ENCODE results near the gene GJA5. TPM values are rescaled to one million over a fixed set of nuclear protein-coding genes. Genes with fewer than 3 reads are reported as not detected.

The GJA5 gene
- total and polyA plus RNA-seq, 2 experiments from 2014 or later = 0.24 to 1.7 TPM

DNA sequence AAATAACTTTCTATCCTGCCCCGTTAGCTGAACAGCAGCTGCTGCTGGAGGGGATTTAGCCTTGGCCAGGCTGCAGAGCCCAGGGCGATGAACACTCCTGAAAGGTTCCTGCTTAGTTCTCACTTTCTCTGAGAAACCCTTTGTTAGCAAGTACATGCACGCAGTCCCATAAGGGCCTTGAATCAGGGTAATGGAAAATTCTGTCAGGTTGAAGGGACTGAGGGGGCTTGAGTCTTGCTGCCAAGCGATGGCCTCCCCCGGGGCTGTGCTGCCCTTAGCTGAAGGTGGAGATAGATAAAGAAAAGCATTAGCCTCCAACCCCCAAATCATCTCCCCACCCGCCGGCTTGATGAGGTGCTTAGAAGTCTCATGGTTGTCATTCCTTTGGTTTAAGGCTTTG lies 7.9 kb downstream of the GJA5 start (continued):
- TF ChIP-seq, protein P1, sequence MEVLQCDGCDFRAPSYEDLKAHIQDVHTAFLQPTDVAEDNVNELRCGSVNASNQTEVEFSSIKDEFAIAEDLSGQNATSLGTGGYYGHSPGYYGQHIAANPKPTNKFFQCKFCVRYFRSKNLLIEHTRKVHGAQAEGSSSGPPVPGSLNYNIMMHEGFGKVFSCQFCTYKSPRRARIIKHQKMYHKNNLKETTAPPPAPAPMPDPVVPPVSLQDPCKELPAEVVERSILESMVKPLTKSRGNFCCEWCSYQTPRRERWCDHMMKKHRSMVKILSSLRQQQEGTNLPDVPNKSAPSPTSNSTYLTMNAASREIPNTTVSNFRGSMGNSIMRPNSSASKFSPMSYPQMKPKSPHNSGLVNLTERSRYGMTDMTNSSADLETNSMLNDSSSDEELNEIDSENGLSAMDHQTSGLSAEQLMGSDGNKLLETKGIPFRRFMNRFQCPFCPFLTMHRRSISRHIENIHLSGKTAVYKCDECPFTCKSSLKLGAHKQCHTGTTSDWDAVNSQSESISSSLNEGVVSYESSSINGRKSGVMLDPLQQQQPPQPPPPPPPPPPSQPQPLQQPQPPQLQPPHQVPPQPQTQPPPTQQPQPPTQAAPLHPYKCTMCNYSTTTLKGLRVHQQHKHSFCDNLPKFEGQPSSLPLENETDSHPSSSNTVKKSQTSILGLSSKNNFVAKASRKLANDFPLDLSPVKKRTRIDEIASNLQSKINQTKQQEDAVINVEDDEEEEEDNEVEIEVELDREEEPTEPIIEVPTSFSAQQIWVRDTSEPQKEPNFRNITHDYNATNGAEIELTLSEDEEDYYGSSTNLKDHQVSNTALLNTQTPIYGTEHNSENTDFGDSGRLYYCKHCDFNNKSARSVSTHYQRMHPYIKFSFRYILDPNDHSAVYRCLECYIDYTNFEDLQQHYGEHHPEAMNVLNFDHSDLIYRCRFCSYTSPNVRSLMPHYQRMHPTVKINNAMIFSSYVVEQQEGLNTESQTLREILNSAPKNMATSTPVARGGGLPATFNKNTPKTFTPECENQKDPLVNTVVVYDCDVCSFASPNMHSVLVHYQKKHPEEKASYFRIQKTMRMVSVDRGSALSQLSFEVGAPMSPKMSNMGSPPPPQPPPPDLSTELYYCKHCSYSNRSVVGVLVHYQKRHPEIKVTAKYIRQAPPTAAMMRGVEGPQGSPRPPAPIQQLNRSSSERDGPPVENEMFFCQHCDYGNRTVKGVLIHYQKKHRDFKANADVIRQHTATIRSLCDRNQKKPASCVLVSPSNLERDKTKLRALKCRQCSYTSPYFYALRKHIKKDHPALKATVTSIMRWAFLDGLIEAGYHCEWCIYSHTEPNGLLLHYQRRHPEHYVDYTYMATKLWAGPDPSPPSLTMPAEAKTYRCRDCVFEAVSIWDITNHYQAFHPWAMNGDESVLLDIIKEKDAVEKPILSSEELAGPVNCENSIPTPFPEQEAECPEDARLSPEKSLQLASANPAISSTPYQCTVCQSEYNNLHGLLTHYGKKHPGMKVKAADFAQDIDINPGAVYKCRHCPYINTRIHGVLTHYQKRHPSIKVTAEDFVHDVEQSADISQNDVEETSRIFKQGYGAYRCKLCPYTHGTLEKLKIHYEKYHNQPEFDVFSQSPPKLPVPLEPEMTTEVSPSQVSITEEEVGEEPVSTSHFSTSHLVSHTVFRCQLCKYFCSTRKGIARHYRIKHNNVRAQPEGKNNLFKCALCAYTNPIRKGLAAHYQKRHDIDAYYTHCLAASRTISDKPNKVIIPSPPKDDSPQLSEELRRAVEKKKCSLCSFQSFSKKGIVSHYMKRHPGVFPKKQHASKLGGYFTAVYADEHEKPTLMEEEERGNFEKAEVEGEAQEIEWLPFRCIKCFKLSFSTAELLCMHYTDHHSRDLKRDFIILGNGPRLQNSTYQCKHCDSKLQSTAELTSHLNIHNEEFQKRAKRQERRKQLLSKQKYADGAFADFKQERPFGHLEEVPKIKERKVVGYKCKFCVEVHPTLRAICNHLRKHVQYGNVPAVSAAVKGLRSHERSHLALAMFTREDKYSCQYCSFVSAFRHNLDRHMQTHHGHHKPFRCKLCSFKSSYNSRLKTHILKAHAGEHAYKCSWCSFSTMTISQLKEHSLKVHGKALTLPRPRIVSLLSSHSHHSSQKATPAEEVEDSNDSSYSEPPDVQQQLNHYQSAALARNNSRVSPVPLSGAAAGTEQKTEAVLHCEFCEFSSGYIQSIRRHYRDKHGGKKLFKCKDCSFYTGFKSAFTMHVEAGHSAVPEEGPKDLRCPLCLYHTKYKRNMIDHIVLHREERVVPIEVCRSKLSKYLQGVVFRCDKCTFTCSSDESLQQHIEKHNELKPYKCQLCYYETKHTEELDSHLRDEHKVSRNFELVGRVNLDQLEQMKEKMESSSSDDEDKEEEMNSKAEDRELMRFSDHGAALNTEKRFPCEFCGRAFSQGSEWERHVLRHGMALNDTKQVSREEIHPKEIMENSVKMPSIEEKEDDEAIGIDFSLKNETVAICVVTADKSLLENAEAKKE (CRISPR knock-in tag; IDR thresholded peaks at IDR 0.05) = no peak
- no peak for TF ChIP-seq POLR2AphosphoS5 (IDR thresholded peaks at IDR 0.05; ENCODE audit: low read depth)

DNA sequence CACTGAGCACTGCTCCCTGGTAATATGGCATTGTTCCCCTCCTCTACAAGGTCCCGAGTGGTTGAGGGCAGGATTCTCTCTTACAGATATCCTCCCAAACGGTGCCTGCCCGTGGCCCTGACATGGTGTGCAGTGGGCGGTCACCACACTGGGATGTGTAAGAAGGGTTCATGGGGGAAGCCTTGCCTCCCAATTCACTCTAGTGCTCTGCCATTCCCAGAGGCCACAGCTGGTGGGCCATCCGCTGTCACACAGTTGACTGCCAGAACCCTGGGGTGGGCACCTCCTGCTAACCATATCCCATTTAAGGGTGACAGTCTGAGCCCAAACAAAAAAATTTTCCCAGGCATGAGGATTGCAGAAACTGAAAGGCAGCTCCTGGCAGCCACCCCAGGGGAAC lies 9.1 kb downstream of the GJA5 start:
- Histone ChIP-seq H2AFZ (no peak overlapping the region), H3K4me2 (no peak overlapping the region), H3K36me3 (ENCODE audit: insufficient read depth) (no peaks in the 10 kb centered on the region), H3K4me1 (ENCODE audit: insufficient read depth) (no peaks in the 10 kb centered on the region), H3K27ac (ENCODE audit: low read depth) (no peak overlapping the region), H3K79me2 (replicated peaks; ENCODE audit: insufficient read depth) (no peaks in the 10 kb centered on the region), H3K4me3 (no peak overlapping the region), H3F3A (replicated peaks; ENCODE audit: low read depth) (no peaks in the 10 kb centered on the region), H3K9me2 (ENCODE audit: insufficient read depth) (no peaks in the 10 kb centered on the region), H4K20me1 (replicated peaks; ENCODE audit: insufficient read depth) (no peaks in the 10 kb centered on the region), H3K27me3 (ENCODE audit: insufficient read depth) (no peaks in the 10 kb centered on the region)
- Mint-ChIP-seq H3K27ac (no peak overlapping the region), H3K36me3 (ENCODE audit: low read depth) (no peaks in the 10 kb centered on the region), H3K4me3 (no peak overlapping the region), H3K27me3 (ENCODE audit: insufficient read depth, low read depth, poor library complexity) (peaks cover 7% of the 10 kb centered on the region), H3K9me3 (no peaks in the 10 kb centered on the region), H3K4me1 (no peaks in the 10 kb centered on the region; the same call in 2 of the 3 replicates)
- no peak for DNase-seq (ENCODE audit: low spot score)
- TF ChIP-seq NANOG (IDR thresholded peaks at IDR 0.05; ENCODE audit: borderline replicate concordance) (no peak), REST (IDR thresholded peaks at IDR 0.05; ENCODE audit: unreplicated experiment) (no peak), CREB1 (CRISPR knock-in tag; IDR thresholded peaks at IDR 0.05; ENCODE audit: low read depth) (no peak), JUNB (IDR thresholded peaks at IDR 0.05; ENCODE audit: unreplicated experiment) (no peak)
- ATAC-seq = no peak
